ENCODE data around the gene CRADD.

The CRADD gene

DNA sequence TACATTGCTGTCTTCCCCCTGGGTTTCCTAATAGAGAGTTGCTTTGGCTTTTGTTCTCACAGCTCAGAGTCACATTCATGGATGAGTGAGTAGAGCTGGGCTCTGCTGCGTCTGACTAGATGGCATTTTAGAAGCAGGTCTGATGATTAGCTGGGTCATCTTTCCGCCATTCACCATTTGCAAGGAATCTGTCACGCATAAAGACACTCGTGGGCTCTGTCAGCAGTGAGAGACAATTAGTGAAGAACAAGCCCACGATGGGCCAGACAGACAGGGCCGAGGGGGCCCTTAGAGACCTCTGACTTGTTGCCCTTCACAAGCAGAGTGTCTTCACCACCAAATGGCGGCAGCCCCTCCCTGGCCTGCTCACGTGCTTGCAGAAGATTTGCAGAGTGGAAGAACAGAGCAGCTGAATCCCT lies 175.0 kb downstream of the CRADD start:
- no CpG with 5 or more reads among the region's 8 CpGs for whole genome bisulfite sequencing (ENCODE audit: insufficient coverage, insufficient read length)
- Histone ChIP-seq H3K9me3 (ENCODE audit: control insufficient read depth, insufficient read depth, low read length) (no peaks in the 10 kb centered on the region), H3K27me3 (ENCODE audit: control insufficient read depth, insufficient read depth, low read length) (no peaks in the 10 kb centered on the region), H3K4me1 (ENCODE audit: control insufficient read depth, insufficient read depth, low read length) (no peaks in the 10 kb centered on the region), H3K4me3 (ENCODE audit: low read length) (no peak overlapping the region), H3K36me3 (ENCODE audit: control insufficient read depth, insufficient read depth, low read length) (no peaks in the 10 kb centered on the region), H3K27ac (ENCODE audit: low read length) (no peak overlapping the region)
- DNase-seq (ENCODE audit: low read depth, low spot score), result no peak

DNA sequence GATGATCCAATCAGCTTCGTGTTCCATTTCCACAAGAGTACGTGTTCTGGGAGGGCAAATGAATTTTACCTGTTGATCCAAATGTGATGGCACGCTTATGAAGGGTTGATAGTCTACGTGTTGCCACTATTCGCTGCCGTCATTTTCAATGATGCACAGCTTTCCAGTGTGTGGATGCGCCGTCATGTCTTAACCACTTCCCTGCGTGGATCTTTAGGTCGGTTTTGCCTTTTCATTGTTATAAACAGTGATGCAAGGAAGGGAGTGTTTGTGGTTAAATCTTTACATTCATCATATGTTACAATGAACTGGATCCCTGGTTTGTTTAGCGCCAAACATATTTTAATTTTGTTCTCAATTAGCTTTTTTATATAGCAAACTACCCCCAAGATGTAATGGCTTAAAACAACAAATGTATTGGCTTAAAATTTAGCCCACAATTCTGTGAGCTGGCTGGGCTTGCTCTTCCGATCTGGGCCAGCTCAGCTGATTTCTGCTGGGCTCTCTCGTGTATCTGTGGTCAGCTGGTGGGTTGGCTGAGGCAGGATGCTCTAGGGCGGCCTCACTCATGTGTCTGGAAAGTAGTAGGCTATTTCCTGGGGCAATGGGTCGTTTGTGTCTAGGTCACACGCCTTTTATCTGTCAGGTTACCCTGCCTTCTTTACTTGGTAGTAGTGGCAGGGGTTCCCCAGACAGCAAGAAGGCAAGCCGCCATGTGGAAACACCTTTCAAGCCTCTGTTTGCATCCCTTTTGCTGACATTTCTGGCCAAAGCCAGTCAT lies 176.7 kb downstream of the CRADD start:
- WGBS (ENCODE audit: insufficient coverage, insufficient read length), result no CpG with 5 or more reads among the region's 17 CpGs
- DNase-seq (ENCODE audit: low read depth, low spot score), result no peak

DNA sequence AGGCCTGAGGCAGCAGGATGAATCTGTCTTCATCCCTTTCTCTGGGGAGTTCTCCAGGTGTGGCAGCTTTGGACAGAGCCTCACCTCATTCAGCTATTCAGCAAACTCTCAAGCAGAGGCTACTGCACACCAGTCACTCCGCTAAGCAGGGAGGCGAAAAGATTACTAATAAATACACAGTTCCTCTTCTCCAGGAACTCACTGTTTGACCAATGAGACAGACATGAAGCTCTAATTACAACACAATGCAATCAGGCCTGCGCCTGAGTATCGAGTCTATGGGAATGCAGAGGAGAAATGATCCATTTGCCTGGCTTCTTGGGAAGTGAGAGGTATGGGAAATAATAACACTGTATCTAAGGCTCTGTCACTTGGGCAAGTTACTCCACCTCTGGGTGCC lies 178.1 kb downstream of the CRADD start:
- Histone ChIP-seq H3K27me3 (ENCODE audit: control insufficient read depth, insufficient read depth, low read length) (no peaks in the 10 kb centered on the region), H3K27ac (ENCODE audit: low read length) (no peak overlapping the region), H3K36me3 (ENCODE audit: control insufficient read depth, insufficient read depth, low read length) (no peaks in the 10 kb centered on the region), H3K9me3 (ENCODE audit: control insufficient read depth, insufficient read depth, low read length) (no peaks in the 10 kb centered on the region), H3K4me3 (ENCODE audit: low read length) (no peak overlapping the region), H3K4me1 (ENCODE audit: control insufficient read depth, insufficient read depth, low read length) (no peaks in the 10 kb centered on the region)
- DNase-seq (ENCODE audit: low read depth, low spot score), result no peak
- WGBS (ENCODE audit: insufficient coverage, insufficient read length), result no CpG with 5 or more reads among the region's 4 CpGs

More for the DNA sequence above, 176.7 kb downstream of the CRADD start:
- Histone ChIP-seq H3K4me1 (ENCODE audit: control insufficient read depth, insufficient read depth, low read length) (no peaks in the 10 kb centered on the region), H3K36me3 (ENCODE audit: control insufficient read depth, insufficient read depth, low read length) (no peaks in the 10 kb centered on the region), H3K4me3 (ENCODE audit: low read length) (no peak overlapping the region), H3K9me3 (ENCODE audit: control insufficient read depth, insufficient read depth, low read length) (no peaks in the 10 kb centered on the region), H3K27ac (ENCODE audit: low read length) (no peak overlapping the region), H3K27me3 (ENCODE audit: control insufficient read depth, insufficient read depth, low read length) (no peaks in the 10 kb centered on the region)

DNA sequence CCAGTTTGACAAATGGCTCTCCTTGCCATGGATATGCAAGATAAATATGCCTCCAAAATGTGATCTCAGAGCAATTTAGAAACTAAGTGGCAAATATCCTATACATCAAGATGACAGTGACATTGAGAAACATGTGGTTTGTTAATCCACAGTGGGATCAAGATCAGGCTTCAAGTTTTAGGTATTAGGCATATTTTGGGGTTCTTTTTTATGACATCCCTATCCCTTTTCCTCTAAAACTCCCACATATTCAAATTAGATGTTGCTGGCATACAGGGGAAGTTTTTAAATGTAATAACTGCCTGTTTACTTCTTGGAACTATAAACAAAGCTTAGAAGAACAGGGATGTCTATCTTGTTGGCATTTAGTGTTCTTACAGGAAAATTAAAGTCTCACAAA lies 179.4 kb downstream of the CRADD start:
- Histone ChIP-seq H3K4me3 (ENCODE audit: low read length) (no peak overlapping the region), H3K4me1 (ENCODE audit: control insufficient read depth, insufficient read depth, low read length) (no peaks in the 10 kb centered on the region), H3K36me3 (ENCODE audit: control insufficient read depth, insufficient read depth, low read length) (no peaks in the 10 kb centered on the region), H3K27me3 (ENCODE audit: control insufficient read depth, insufficient read depth, low read length) (no peaks in the 10 kb centered on the region), H3K9me3 (ENCODE audit: control insufficient read depth, insufficient read depth, low read length) (no peaks in the 10 kb centered on the region), H3K27ac (ENCODE audit: low read length) (no peak overlapping the region)
- no peak for DNase-seq (ENCODE audit: low read depth, low spot score)

DNA sequence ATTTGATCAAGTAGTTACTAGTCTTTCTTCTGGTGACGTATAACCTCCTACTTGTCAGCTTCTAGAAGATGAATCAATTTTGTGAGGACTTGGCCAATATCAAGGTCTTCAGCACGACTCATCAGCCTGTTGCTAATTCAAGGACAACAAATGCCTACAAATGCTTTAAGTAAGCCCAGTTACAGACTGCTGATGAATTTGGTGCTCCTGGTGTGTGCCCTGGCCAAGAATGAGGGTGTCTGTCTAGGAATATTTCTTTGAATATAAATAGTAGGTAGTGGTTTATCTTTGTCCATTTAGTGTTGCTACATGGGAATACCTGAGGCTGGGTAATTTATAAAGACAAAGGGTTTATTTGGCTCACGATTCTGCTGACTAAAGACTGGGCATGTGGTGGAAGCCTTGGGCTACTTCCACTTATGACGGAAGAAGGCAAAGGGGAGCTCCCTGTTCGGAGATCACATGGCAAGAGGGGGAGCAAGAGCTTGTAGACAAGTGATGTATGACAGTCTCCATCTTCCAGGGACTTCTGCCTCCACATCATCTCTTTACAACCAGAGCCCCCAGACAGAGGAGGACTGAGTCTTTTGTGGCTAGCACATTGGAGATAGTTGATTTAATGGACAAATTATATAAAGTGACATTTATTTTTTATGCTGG lies 180.2 kb downstream of the CRADD start:
- Histone ChIP-seq H3K9me3 (ENCODE audit: control insufficient read depth, insufficient read depth, low read length) (no peaks in the 10 kb centered on the region), H3K27ac (ENCODE audit: low read length) (no peak overlapping the region), H3K4me1 (ENCODE audit: control insufficient read depth, insufficient read depth, low read length) (no peaks in the 10 kb centered on the region), H3K4me3 (ENCODE audit: low read length) (no peak overlapping the region), H3K36me3 (ENCODE audit: control insufficient read depth, insufficient read depth, low read length) (no peaks in the 10 kb centered on the region), H3K27me3 (ENCODE audit: control insufficient read depth, insufficient read depth, low read length) (no peaks in the 10 kb centered on the region)
- DNase-seq (ENCODE audit: low read depth, low spot score), result no peak
- WGBS (ENCODE audit: insufficient coverage, insufficient read length), result no CpG with 5 or more reads among the region's 5 CpGs

DNA sequence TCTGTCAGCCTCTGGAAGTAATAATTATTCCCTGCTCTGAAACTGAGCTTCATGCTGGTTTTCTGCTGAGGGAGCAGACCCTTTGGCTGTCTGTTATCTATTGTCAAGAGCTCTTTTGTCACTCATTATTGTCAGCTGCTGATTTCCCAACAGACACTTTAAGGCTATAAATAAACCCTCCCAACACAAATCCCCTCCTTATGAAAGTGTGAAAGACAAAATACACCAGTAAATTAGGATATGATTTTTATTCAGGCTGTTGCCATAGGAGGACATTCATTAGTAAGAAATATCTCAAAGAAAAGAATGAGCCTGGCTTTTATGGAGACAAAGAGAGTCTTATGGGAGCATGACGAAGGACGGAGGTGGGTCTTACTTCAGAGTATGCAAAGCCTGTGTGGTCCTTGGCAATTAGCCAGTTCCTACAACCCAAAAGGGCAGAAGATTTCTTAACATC lies 180.8 kb downstream of the CRADD start:
- Histone ChIP-seq H3K4me3 (ENCODE audit: low read length) (no peak overlapping the region), H3K9me3 (ENCODE audit: control insufficient read depth, insufficient read depth, low read length) (no peaks in the 10 kb centered on the region), H3K27me3 (ENCODE audit: control insufficient read depth, insufficient read depth, low read length) (no peaks in the 10 kb centered on the region), H3K36me3 (ENCODE audit: control insufficient read depth, insufficient read depth, low read length) (no peaks in the 10 kb centered on the region), H3K27ac (ENCODE audit: low read length) (no peak overlapping the region), H3K4me1 (ENCODE audit: control insufficient read depth, insufficient read depth, low read length) (no peaks in the 10 kb centered on the region)
- no peak for DNase-seq (ENCODE audit: low read depth, low spot score)
- no CpG with 5 or more reads among the region's 2 CpGs for WGBS (ENCODE audit: insufficient coverage, insufficient read length)

DNA sequence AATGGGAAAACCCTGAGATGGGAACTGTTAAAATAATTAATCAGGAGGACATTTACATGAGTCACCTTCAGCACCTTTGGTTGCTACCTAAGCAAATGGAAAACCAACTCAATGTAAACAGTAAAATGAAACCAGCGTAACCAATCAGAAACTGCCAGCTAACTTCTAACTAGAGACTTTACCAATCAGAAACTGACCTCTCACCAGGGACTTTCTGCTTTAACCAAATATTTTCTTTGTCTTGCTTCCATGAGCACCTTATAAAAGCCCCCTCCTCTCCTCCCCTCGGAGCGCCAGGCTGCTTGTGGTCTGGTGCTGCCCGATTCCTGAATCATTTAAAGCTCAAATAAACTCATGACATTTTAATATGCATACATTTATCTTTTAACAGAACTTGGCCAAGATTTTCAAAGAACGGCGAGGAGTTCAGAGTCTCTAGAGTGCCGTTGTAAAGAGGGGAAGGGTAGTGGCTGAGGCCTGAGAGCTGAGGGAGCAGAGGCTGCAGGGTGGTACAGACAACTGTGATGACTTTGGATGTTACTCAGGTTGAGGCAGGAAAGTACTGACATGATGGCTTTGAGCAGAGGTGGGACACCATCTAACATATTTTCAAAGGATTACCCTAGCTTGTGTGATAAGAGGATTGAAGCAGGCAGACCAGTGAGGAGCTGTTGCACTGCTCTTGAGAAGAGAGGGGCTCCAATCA lies 183.6 kb downstream of the CRADD start:
- no peak overlapping the region for H3K27ac ChIP-seq (ENCODE audit: low read length)
- H3K9me3 ChIP-seq (ENCODE audit: control insufficient read depth, insufficient read depth, low read length), result no peaks in the 10 kb centered on the region
- WGBS (ENCODE audit: insufficient coverage, insufficient read length), result no CpG with 5 or more reads among the region's 7 CpGs
- H3K4me3 ChIP-seq (ENCODE audit: low read length), result no peak overlapping the region
- no peaks in the 10 kb centered on the region for H3K4me1 ChIP-seq (ENCODE audit: control insufficient read depth, insufficient read depth, low read length)
- H3K27me3 ChIP-seq (ENCODE audit: control insufficient read depth, insufficient read depth, low read length), result no peaks in the 10 kb centered on the region
- no peak for DNase-seq (ENCODE audit: low read depth, low spot score)
- H3K36me3 ChIP-seq (ENCODE audit: control insufficient read depth, insufficient read depth, low read length), result no peaks in the 10 kb centered on the region

DNA sequence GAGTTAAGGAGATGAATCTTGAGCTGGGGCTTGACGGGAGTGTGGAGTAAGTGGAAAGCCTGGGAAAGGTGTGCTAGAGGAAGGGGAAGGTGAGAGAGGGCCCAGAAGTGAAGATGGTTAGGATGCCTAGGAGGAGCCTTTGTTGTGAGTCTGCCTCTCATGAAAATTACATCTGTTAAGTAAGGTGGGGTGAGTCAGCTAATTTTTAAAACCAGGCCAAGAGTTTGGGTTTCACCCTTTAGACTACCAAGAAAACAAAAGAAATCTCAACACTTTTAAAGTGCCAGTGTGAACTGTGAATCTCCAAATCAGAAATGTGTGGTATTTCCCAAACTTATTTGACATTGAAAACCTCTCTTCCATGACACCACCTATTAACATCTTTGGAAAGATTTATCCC lies 185.2 kb downstream of the CRADD start:
- Histone ChIP-seq H3K27ac (ENCODE audit: low read length) (no peak overlapping the region), H3K4me1 (ENCODE audit: control insufficient read depth, insufficient read depth, low read length) (no peaks in the 10 kb centered on the region), H3K36me3 (ENCODE audit: control insufficient read depth, insufficient read depth, low read length) (no peaks in the 10 kb centered on the region), H3K9me3 (ENCODE audit: control insufficient read depth, insufficient read depth, low read length) (no peaks in the 10 kb centered on the region), H3K4me3 (ENCODE audit: low read length) (no peak overlapping the region), H3K27me3 (ENCODE audit: control insufficient read depth, insufficient read depth, low read length) (no peaks in the 10 kb centered on the region)
- no peak for DNase-seq (ENCODE audit: low read depth, low spot score)
- no CpG with 5 or more reads among the region's 1 CpG for WGBS (ENCODE audit: insufficient coverage, insufficient read length)

DNA sequence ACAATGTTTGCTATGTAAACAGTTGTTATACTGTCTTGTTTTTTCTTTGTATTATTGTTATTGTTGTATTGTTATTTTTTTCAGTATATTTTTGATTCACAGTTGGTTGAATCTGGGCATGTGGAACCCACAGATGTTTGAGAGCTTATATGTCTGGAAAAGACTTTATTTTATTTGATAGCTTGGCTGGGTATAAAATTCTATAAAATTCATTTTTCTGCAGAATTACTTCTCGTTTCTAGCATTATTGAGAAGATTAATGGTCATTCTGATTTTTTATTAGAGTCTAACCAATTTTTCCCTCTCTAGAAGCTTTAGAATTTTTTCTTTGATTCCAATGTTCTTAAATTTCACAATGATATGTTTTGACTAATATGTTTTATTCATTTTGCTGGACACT lies 188.6 kb downstream of the CRADD start:
- H3K4me1 ChIP-seq (ENCODE audit: control insufficient read depth, insufficient read depth, low read length), result no peaks in the 10 kb centered on the region
- no peak overlapping the region for H3K4me3 ChIP-seq (ENCODE audit: low read length)
- no peaks in the 10 kb centered on the region for H3K9me3 ChIP-seq (ENCODE audit: control insufficient read depth, insufficient read depth, low read length)
- H3K27ac ChIP-seq (ENCODE audit: low read length), result no peak overlapping the region
- WGBS (ENCODE audit: insufficient coverage, insufficient read length), result no CpG with 5 or more reads among the region's 1 CpG
- H3K36me3 ChIP-seq (ENCODE audit: control insufficient read depth, insufficient read depth, low read length), result no peaks in the 10 kb centered on the region
- DNase-seq (ENCODE audit: low read depth, low spot score), result no peak
- H3K27me3 ChIP-seq (ENCODE audit: control insufficient read depth, insufficient read depth, low read length), result no peaks in the 10 kb centered on the region

DNA sequence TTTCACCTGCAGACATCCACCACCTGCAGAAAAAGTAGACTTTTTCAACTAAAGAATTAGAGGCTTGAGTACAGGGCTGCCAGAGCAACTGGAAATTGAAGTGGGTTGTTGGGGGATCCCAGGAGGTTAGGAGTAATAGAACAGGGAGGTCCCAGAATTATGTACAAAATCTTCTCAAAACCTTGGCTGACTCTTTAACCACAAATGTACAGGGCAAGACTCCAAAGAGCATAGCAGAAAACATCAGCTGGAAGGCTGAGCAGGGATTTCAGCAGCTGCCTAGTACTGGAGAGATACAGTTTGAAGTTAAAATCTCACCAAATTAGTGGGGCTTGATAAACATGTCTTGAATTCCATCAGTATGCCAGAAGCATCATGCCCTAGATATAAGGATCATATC lies 191.6 kb downstream of the CRADD start:
- Histone ChIP-seq H3K27ac (ENCODE audit: low read length) (no peak overlapping the region), H3K27me3 (ENCODE audit: control insufficient read depth, insufficient read depth, low read length) (no peaks in the 10 kb centered on the region)

More for the DNA sequence above, 191.6 kb downstream of the CRADD start:
- DNase-seq (ENCODE audit: low read depth, low spot score), result no peak
- Histone ChIP-seq H3K36me3 (ENCODE audit: control insufficient read depth, insufficient read depth, low read length) (no peaks in the 10 kb centered on the region), H3K4me1 (ENCODE audit: control insufficient read depth, insufficient read depth, low read length) (no peaks in the 10 kb centered on the region), H3K9me3 (ENCODE audit: control insufficient read depth, insufficient read depth, low read length) (no peaks in the 10 kb centered on the region), H3K4me3 (ENCODE audit: low read length) (no peak overlapping the region)
